Erythroblast (primary cell): ENCODE results near the gene KLHL36.

Experiments used
- GATA1 ChIP-seq: IDR thresholded peaks from 2 replicates; pipeline ENCODE4 v1.6.1; 2011; ENCODE audit warnings: low read depth, mild to moderate bottlenecking, control low read depth, low read length, moderate library complexity
- POLR2A ChIP-seq: IDR thresholded peaks from 2 replicates; pipeline ENCODE4 v1.6.1; 2011; ENCODE audit warnings: mild to moderate bottlenecking, low read length

- no peak for TF ChIP-seq GATA1
- TF ChIP-seq POLR2A: no peak
Measured at GRCh38 chr16:84605339-84605848, 42.9 kb upstream of the KLHL36 start.
